GM19023 (cell line): ENCODE measurements around the gene CATSPERB.
"Not testable (repeated sequence)": the region's sequence is repeated elsewhere in the genome, so short reads cannot be mapped to it uniquely, and the experiment has no call there.

Experiments used
- ATAC-seq: cut with Tn5 transposase; IDR thresholded peaks from one replicate; pipeline ENCODE4 v1.9.1; 2021; ENCODE audit warnings: mild to moderate bottlenecking, moderate library complexity; ENCODE audit not compliant: unreplicated experiment

Gene CATSPERB

DNA sequence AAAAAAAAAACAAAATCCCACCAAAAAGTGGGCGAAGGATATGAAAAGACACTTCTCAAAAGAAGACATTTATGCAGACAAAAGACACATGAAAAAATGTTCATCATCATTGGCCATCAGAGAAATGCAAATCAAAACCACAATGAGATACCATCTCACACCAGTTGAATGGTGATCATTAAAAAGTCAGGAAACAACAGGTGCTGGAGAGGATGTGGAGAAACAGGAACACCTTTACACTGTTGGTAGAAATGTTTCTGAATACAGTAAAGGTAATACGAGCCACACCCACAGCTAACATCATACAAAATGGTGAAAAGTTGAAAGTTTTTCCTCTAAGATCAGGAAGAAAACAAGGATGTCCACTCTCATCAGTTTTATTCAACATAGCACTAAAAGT lies 8.0 kb upstream of the CATSPERB start:
- ATAC-seq: not testable (repeated sequence)

DNA sequence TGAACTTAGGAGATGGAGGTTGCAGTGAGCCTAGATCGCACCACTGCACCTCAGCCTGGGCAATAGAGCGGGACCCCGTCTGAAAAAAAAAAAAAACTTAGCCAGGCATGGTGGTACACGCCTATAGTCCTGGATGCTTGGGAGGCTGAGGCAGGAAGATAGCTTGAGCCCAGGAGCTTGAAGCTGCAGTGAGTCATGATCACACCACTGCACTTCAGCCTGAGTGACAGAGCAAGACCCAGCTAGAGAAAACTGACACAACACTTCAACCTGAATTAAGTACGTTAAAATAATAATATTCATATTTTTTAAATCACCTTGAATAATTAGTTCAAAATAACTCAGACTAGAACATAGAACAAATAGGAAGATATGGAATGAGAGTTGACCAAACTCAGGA lies 5.7 kb upstream of the CATSPERB start:
- no peak for ATAC-seq

DNA sequence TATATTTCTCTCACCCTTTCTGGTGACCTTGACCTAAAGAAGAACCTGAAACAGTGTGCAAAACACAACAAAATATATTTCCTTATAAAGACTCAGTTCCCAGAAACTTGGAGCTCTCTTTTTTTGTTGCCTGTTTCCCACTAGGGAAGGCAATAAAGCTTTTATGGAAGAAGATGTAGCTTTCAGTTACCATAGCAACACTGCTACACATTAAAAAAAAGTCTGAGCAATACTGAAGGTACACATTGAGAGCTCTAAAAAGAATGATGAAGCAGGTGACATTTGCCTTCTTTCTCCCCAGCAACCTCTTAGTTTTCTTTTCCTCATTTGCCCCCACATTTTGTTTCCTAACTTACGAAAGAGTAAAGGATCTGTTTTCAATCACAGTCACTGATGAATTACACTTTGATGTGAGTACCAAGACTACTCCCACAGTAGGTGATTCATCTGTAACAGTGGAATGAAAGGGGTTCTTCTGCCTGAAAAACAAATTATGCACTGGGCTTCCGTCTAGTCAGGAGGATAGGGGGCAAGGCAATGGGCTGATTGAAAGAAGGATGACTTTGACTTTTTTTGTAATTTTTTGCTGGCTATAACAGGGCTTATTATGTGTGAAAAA lies 1.1 kb upstream of the CATSPERB start:
- ATAC-seq: no peak

- no peak for ATAC-seq
Measured at GRCh38 chr14:91732439-91732838, 553 bp upstream of the CATSPERB start.

DNA sequence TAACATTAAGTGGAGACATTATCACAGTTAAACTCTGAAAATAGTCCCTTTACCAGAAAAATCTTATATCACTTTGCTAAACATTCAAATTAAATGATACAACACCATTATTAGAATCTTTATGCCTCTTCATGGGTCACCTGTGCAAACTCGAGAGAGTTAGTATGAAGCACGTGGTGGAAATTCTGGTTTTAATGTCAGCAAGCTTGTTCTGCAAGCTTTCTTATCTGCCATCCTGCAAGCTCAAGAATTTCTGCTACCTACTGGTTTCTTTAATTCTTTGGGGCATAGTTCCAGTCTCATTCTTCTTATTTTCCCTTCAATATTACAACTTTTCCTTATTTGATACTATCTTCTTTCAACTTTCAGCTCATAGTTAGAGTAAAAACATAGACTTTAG lies 868 bp downstream of the CATSPERB start:
- no peak for ATAC-seq

GRCh38 chr14:91729756-91730155 lies 2.1 kb downstream of the CATSPERB start:
- ATAC-seq: no peak

- ATAC-seq: no peak
Measured at GRCh38 chr14:91728616-91729183, 3.2 kb downstream of the CATSPERB start.

- no peak for ATAC-seq
Measured at GRCh38 chr14:91727121-91727520, 4.8 kb downstream of the CATSPERB start.

DNA sequence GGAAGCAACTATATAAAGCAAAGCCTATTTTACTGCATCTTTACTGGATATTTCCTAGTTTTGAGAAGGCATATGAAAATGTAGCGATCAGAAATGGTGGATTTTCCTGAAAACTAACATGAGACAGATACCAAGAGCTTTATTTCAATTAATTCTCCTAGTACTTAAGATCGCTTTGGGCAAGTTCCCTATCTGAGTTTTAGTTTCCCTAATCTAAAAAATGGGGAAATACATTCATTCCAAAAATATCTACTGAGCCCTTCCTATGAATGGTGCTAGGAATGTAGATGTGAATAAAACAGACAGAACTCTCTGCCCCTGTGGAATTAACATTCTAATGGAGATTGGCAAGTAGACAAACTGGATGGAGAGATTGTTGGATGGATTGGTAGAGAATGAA lies 8.4 kb downstream of the CATSPERB start:
- no peak for ATAC-seq

DNA sequence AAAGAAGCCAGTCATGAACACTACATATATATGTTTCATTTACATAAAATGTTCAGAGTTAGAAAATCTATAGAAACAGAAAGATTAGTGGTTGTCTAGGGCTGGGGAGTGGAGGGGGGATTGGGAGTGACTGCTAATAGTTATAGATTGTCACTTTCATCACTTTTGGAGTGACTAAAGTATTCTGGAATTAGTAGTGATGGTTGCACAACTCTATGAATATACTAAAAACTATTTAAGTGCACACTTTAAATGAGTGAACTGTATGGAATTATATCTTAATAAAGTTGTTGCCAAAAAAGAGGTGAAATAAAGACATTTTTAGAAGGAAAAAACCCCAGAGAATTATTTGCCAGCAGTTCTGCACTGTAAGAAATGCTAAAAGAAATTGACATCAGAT lies 9.5 kb downstream of the CATSPERB start:
- no peak for ATAC-seq

DNA sequence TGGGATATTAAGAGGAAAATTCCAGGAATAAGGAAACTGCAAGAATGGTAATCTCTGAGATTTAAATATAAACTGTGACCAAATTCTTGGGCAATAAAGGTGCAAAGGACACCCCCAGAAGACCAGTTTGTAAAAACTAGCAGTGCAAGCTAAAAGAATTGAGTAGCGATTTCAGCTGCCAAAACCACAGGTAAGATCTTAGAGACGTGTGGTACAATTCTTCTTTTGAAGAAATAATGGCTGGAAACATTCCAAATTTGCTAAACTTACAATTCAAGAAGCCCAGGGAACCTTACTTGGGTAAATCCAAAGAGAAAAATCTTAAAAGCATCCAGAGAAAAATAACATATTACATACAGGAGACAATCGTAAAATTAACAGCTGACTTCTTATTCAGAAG lies 12.0 kb downstream of the CATSPERB start:
- ATAC-seq: no peak

DNA sequence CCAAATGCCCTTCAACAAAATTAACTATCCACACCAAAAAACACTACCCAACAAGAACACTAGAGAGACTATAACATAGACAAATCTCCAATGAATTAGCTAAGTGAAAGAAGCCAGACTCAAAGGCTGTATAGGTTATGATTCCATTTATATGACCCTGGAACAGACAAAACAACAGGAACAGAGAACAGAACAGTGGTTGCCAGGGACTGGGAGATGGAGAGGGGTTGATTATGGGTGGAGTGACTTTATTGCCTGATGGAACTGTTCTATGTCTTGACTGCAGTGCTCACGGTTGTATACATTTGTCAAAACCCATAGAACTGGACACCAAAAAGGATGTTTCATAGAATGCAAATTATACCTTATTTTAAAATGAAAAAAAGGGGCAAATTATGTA lies 14.9 kb downstream of the CATSPERB start:
- no peak for ATAC-seq

GRCh38 chr14:91714805-91715204 lies 17.1 kb downstream of the CATSPERB start:
- no peak for ATAC-seq

DNA sequence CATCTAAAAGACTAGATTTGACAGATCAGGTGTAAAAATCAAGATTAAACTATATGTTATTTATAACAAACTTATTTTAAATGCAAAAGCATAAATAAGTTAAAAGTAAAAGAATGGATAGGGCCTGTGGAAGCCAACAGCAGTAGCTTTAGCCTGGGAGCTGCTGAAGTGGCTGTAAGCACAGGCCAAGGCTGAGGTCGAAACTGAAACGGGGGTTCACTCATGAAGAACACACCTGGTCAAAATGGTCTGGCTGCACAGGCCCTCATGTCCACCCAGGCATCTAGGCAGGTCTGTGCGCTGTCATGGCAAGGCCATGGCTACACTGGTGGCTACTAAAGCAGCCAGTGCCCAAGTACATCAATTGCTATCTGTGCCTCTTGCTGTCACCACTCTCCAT lies 23.1 kb downstream of the CATSPERB start:
- no peak for ATAC-seq

DNA sequence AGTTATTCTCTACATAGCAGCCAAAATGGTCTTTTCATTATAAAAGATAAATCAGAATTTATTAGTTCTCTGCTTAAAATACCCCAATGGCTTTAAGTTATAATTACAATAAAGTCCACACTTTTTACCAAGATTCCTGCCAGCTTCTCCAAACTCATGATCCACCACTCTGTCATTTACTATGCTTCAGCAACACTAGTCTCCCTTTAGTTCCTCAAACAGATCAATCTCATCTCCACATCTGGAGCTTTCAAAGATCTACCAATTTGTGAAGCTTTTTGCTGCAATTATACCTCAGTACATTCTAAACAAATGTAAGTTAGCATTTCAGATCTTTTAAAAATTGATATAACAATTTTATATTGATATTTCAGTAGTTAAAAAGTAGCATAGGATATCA lies 24.9 kb downstream of the CATSPERB start:
- no peak for ATAC-seq

DNA sequence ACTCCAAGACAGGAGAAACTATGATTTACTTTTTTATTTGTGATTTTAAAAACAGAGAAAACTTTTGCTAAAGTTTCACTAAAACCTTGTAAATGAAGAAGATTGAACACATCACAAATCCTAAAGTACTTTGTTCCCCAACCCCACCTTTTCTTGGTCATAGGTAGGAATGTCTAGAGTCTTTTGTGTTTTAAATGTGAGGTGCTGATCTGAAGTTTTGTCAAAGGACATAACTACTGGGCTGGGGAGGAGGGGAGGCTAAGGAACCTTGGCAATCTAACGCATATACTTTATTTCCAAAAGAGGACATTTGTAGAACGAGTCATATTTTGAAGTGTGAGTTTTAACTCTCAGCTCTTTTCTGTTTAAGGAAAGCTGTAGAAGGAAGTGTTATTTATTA lies 37.2 kb downstream of the CATSPERB start:
- ATAC-seq: no peak

- no peak for ATAC-seq
Measured at GRCh38 chr14:91693346-91693745, 38.5 kb downstream of the CATSPERB start.

DNA sequence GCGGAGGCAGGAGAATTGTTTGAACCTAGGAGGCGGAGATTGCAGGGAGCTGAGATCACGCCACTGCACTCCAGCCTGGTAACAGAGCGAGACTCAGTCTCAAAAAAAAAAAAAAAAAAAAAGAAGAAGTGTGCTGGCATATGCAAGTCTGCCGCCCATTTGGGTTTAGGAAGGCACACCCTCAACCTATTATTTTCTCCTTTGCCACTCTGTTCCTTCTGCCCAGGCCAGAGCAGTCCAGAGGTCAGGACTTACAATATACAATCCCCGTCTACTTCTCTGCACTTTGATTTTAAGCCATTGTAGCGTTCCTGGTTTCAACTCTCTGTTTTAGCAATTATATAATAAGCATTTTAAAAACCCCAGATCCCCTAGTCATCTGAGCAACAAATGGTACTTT lies 39.8 kb downstream of the CATSPERB start:
- ATAC-seq: no peak

DNA sequence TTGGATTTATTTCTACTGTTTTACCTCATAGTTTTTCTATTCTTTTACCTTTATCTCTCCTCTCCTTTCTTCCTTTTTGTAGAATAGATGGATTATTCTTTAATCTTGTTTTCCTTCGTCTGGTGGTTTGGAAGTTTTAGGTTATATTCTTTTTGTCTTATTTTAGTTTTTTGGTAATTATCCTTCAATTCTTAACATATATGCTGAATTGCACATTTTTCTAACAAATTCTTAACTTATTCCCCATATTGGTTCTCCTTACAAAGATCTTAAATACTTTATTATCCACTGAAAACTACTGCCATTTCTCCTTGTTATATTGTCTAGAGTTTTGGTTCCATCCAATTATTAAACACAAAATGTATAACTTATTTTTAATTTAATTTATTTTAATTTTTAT lies 42.3 kb downstream of the CATSPERB start:
- ATAC-seq: no peak

- not testable (repeated sequence) for ATAC-seq
Measured at GRCh38 chr14:91687436-91687835, 44.5 kb downstream of the CATSPERB start.

DNA sequence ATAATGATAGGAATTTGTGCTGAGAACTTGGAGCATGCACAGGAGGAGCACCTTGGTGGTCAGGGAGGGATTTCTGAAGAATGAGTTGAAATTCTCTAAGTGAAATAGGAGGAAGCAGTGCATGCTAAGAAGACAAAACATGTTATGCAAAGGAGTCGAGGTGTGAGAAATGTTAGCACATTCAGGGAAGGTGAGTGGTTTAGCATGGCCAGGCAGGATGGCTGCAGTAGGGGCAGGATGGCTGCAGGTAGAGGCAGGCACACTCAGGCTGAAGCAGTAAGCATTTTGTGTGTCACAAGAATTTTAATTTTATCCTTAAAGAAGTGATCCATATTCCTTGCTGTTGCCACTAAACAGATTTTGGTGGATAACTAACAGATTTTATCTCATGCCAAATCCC lies 46.3 kb downstream of the CATSPERB start:
- ATAC-seq: no peak

DNA sequence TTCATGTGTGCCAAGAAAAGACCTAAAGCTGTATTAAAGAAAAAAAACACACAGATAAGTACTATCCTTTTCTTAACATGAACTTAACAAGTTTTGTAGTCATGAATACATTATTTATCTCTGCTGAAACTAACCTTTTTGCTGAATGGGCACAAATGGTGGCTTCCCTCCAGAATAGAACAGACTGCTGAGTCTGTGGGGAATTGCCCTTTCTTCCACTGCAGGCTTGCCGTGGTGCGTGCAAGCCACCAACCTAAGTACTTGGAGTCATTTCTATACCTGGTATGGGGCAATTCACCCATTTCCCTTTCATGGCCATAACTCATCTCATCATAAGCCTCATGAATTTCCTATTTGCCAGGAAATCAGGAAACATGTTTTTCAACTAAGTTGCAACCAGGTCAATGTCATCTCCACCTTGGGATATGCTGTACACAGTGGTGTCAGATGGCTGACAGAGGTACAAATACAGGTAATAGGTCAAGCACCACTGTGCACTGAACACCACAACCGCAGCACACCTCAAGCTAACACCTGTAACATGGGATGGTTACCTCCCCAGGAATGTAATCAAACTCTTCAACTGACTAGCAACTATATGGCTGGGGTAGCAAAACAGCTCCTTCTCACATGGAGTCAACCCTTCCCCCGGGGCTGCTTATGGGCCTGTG lies 49.9 kb downstream of the CATSPERB start:
- no peak for ATAC-seq

DNA sequence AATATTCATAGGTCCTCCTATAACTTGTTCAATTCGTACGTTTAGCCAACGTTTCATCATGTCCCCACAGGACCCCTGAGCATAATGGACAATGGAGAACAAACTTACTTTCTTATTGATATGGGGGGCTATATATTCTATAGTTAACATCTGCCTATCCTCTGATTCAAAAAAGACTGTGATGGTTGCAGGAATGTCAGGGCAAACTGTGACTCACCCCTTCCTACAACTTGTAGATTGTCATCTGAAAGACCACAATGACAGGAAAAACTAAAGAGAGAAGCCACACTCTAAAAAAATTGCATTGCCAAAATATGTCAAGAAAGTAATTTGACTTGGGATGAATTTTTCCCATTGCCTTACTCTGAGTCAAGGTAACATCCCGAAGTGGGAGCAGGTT lies 50.8 kb downstream of the CATSPERB start:
- ATAC-seq: no peak
